SK-N-SH treated with all-trans-retinoic acid at 6 μM for 48 hours (cell line): ENCODE measurements around the gene C10orf120.

ENCODE experiments used
- ATAC-seq: fragments of 200-7000 bp; cut with Tn5 transposase; 3 replicates; pipeline ENCODE4 v1.9.1; 2020; ENCODE audit warnings: mild to moderate bottlenecking, moderate library complexity
- ARNTL ChIP-seq: fragments of 450-650 bp; formaldehyde crosslinking; IDR thresholded peaks from 2 replicates; pipeline ENCODE4 v1.5.0; 2020; ENCODE audit warnings: low read depth, mild to moderate bottlenecking, moderate library complexity, borderline replicate concordance
- CREB5 ChIP-seq: fragments of 250-450 bp; sonication (Bioruptor Pico); IDR thresholded peaks from 2 replicates; pipeline ENCODE4 v1.5.1; 2020; ENCODE audit warnings: low read depth, mild to moderate bottlenecking, moderate library complexity
- CSDC2 ChIP-seq: fragments of 250-450 bp; sonication (Bioruptor Pico); IDR thresholded peaks from 2 replicates; pipeline ENCODE4 v1.5.0; 2020; ENCODE audit warnings: mild to moderate bottlenecking, moderate library complexity
- CSRNP3 ChIP-seq: fragments of 250-450 bp; sonication (Bioruptor Pico); IDR thresholded peaks from 2 replicates; pipeline ENCODE4 v1.5.1; 2021; ENCODE audit warnings: mild to moderate bottlenecking, moderate library complexity
- ESRRG ChIP-seq: fragments of 250-450 bp; sonication (Bioruptor Pico); IDR thresholded peaks from 2 replicates; pipeline ENCODE4 v1.6.1; 2021; ENCODE audit warnings: mild to moderate bottlenecking
- GLIS3 ChIP-seq: fragments of 250-450 bp; sonication (Bioruptor Pico); IDR thresholded peaks from 2 replicates; pipeline ENCODE4 v1.5.0; 2020; ENCODE audit warnings: mild to moderate bottlenecking, moderate library complexity
- ISL1 ChIP-seq: fragments of 250-450 bp; sonication (Bioruptor Pico); IDR thresholded peaks from 2 replicates; pipeline ENCODE4 v2.1.2; 2022; ENCODE audit warnings: mild to moderate bottlenecking, moderate library complexity
- OSR1 ChIP-seq: fragments of 250-450 bp; sonication (Bioruptor Pico); IDR thresholded peaks from 2 replicates; pipeline ENCODE4 v1.8.0; 2022; ENCODE audit warnings: moderate library complexity, mild to moderate bottlenecking, inconsistent platforms
- PATZ1 ChIP-seq: fragments of 250-450 bp; sonication (Bioruptor Pico); IDR thresholded peaks from 2 replicates; pipeline ENCODE4 v1.8.0; 2020; ENCODE audit warnings: mild to moderate bottlenecking, moderate library complexity, borderline replicate concordance
- POU6F1 ChIP-seq: fragments of 250-450 bp; sonication (Bioruptor Pico); IDR thresholded peaks from 2 replicates; pipeline ENCODE4 v1.8.0; 2021; ENCODE audit warnings: low read depth, mild to moderate bottlenecking, moderate library complexity, borderline replicate concordance
- PPARA ChIP-seq: fragments of 250-450 bp; sonication (Bioruptor Pico); IDR thresholded peaks from 2 replicates; pipeline ENCODE4 v1.5.0; 2020; ENCODE audit warnings: mild to moderate bottlenecking, borderline replicate concordance
- RARB ChIP-seq: fragments of 250-450 bp; sonication (Bioruptor Pico); IDR thresholded peaks from 2 replicates; pipeline ENCODE4 v1.8.0; 2021; ENCODE audit warnings: mild to moderate bottlenecking, moderate library complexity
- SNAI2 ChIP-seq: fragments of 250-450 bp; sonication (Bioruptor Pico); IDR thresholded peaks from 2 replicates; pipeline ENCODE4 v1.5.0; 2020; ENCODE audit warnings: mild to moderate bottlenecking, moderate library complexity
- TCF4 ChIP-seq: fragments of 250-450 bp; sonication (Bioruptor Pico); IDR thresholded peaks from 2 replicates; pipeline ENCODE4 v1.8.0; 2021; ENCODE audit warnings: mild to moderate bottlenecking, moderate library complexity, borderline replicate concordance
- TOX ChIP-seq: fragments of 250-450 bp; sonication (Bioruptor Pico); IDR thresholded peaks from 2 replicates; pipeline ENCODE4 v1.8.0; 2021; ENCODE audit warnings: mild to moderate bottlenecking, moderate library complexity, borderline replicate concordance
- TSHZ2 ChIP-seq: fragments of 250-450 bp; sonication (Bioruptor Pico); IDR thresholded peaks from 2 replicates; pipeline ENCODE4 v1.5.0; 2020; ENCODE audit warnings: mild to moderate bottlenecking, moderate library complexity
- ZC3H10 ChIP-seq: fragments of 250-450 bp; sonication (Bioruptor Pico); IDR thresholded peaks from 2 replicates; pipeline ENCODE4 v1.5.1; 2021; ENCODE audit warnings: mild to moderate bottlenecking, moderate library complexity
- ZFP3 ChIP-seq: fragments of 250-450 bp; sonication (Bioruptor Pico); IDR thresholded peaks from 2 replicates; pipeline ENCODE4 v1.5.0; 2020; ENCODE audit warnings: mild to moderate bottlenecking, moderate library complexity
- ZFP30 ChIP-seq: fragments of 450-650 bp; formaldehyde crosslinking; IDR thresholded peaks from 2 replicates; pipeline ENCODE4 v1.5.0; 2022; ENCODE audit warnings: mild to moderate bottlenecking, moderate library complexity
- ZNF565 ChIP-seq: fragments of 450-650 bp; formaldehyde crosslinking; conservative IDR thresholded peaks from 2 replicates; pipeline ENCODE4 v1.5.0; 2020; ENCODE audit warnings: low read depth, mild to moderate bottlenecking, moderate library complexity
- ZNF70 ChIP-seq: fragments of 450-650 bp; formaldehyde crosslinking; IDR thresholded peaks from 2 replicates; pipeline ENCODE4 v1.5.0; 2020; ENCODE audit warnings: mild to moderate bottlenecking, moderate library complexity
- ZNF8 ChIP-seq: fragments of 450-650 bp; formaldehyde crosslinking; IDR thresholded peaks from 2 replicates; pipeline ENCODE4 v1.5.0; 2020; ENCODE audit warnings: mild to moderate bottlenecking, moderate library complexity

The C10orf120 gene

GRCh38 chr10:122699796-122700455, at the start of gene C10orf120:
Gene C10orf120, minus strand, starts transcription at chr10:122699846. Its CDS starts 56 bp downstream, at chr10:122699790.
- no peak for ATAC-seq
- TF ChIP-seq SNAI2 (CRISPR knock-in tag) (no peak), PATZ1 (no peak), ZC3H10 (CRISPR knock-in tag) (no peak), PPARA (CRISPR knock-in tag) (no peak), CREB5 (no peak), TOX (no peak), CSDC2 (CRISPR knock-in tag) (no peak), ZFP30 (CRISPR knock-in tag) (no peak), TCF4 (CRISPR knock-in tag) (no peak), ZNF8 (CRISPR knock-in tag) (no peak)

GRCh38 chr10:122748496-122748895, 48.9 kb upstream of the C10orf120 start:
- no peak for ATAC-seq
- no peak for TF ChIP-seq PATZ1
- no peak for TF ChIP-seq RARB
- TF ChIP-seq SNAI2 (CRISPR knock-in tag), result no peak
- no peak for TF ChIP-seq CSDC2 (CRISPR knock-in tag)
- TF ChIP-seq CREB5, result no peak
- no peak for TF ChIP-seq ISL1 (CRISPR knock-in tag)
- no peak for TF ChIP-seq ZNF70
- no peak for TF ChIP-seq PPARA (CRISPR knock-in tag)
- TF ChIP-seq ZC3H10 (CRISPR knock-in tag), result no peak
- TF ChIP-seq ARNTL, result no peak
- no peak for TF ChIP-seq POU6F1 (CRISPR knock-in tag)
- TF ChIP-seq TCF4 (CRISPR knock-in tag), result no peak
- TF ChIP-seq TSHZ2 (CRISPR knock-in tag), result no peak
- no peak for TF ChIP-seq ZFP3 (CRISPR knock-in tag)
- no peak for TF ChIP-seq ZNF8 (CRISPR knock-in tag)
- TF ChIP-seq ESRRG, result no peak
- TF ChIP-seq ZFP30 (CRISPR knock-in tag), result no peak
- TF ChIP-seq OSR1 (CRISPR knock-in tag), result no peak

- TF ChIP-seq OSR1 (CRISPR knock-in tag) (no peak), ARNTL (no peak), ISL1 (CRISPR knock-in tag) (no peak), PPARA (CRISPR knock-in tag) (no peak), GLIS3 (CRISPR knock-in tag) (no peak), ZFP3 (CRISPR knock-in tag) (no peak), ZFP30 (CRISPR knock-in tag) (no peak), POU6F1 (CRISPR knock-in tag) (no peak), ZNF565 (CRISPR knock-in tag) (no peak), SNAI2 (CRISPR knock-in tag) (no peak), CSRNP3 (CRISPR knock-in tag) (no peak)
- ATAC-seq, result no peak
Observed at GRCh38 chr10:122746408-122746807, 46.8 kb upstream of the C10orf120 start.
